GM10266 (cell line): ENCODE data around the gene OR13C9.
"Not testable (repeated sequence)": the region's sequence is repeated elsewhere in the genome, so short reads cannot be mapped to it uniquely, and the experiment has no call there.

Experiments used
- DNase-seq: peaks from one replicate; pipeline ENCODE4 v3.0.0; 2012; ENCODE audit errors: extremely low spot score
- TF ChIP-seq, protein P1 (sequence below): IDR thresholded peaks from 2 replicates; pipeline ENCODE4 v1.5.1; 2012; ENCODE audit warnings: mild to moderate bottlenecking, low read depth; ENCODE audit not compliant: control insufficient read depth, insufficient read depth; ENCODE audit errors: missing control alignments

OR13C9 gene

DNA sequence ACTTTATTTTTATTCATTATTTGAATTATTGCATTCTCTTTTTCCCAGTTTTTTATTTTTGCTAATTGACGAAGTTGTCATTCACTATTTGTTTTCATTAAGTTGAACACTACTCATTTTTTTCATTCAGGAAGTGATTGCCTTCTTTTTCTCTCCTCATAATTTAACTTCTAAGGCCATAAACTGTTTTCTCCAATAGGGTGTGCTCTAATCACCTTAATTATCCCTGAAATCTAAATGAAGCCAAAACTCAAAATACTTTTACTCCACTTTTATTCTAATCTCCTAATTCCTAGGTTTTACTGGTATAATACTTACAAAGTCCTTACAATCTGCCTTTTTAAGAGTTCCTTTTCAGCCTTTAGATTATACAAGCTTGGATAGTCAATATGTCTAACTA lies 9.7 kb downstream of the OR13C9 start:
- DNase-seq: no peak
- TF ChIP-seq, protein P1, sequence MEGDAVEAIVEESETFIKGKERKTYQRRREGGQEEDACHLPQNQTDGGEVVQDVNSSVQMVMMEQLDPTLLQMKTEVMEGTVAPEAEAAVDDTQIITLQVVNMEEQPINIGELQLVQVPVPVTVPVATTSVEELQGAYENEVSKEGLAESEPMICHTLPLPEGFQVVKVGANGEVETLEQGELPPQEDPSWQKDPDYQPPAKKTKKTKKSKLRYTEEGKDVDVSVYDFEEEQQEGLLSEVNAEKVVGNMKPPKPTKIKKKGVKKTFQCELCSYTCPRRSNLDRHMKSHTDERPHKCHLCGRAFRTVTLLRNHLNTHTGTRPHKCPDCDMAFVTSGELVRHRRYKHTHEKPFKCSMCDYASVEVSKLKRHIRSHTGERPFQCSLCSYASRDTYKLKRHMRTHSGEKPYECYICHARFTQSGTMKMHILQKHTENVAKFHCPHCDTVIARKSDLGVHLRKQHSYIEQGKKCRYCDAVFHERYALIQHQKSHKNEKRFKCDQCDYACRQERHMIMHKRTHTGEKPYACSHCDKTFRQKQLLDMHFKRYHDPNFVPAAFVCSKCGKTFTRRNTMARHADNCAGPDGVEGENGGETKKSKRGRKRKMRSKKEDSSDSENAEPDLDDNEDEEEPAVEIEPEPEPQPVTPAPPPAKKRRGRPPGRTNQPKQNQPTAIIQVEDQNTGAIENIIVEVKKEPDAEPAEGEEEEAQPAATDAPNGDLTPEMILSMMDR: no peak

DNA sequence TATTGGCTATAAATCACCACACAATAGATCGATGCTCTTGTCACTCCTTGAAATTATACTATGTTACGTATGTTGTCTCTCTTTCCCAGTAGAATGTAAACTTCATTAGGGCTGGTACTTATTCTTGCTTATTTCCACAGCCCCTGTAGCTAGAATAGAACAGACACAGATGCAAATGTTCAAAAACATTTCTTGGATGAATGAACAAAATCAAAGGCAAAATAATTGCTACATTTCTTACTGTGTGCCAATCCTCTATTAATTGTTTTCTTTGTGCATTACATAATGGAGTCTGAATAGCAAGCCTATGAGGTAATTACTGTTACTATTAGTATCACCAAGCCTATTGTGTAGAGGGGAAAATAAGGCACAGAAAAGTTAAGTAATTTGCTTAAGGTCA lies 11.9 kb downstream of the OR13C9 start:
- no peak for DNase-seq
- TF ChIP-seq, protein P1: no peak

DNA sequence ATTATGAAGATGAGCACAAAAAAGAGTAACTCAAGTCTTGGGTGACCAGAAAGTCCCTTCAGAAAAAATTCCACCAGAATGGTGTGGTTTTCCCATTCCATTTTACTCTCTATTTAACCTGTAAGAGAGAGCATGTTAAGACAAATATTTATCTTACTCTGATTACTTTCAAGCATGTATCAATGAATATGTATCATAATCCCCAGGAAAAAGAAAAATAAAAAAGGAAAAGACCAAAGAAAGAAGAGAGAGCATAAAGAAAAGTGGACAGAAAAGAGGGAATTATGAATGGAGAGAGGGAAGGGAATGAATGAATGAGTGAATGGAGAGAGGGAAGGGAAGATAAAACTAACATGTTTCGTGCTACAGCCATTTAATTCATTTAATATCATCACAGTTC lies 12.5 kb downstream of the OR13C9 start, which contains the start of gene OR13C2:
Gene OR13C2 (minus strand): TSS at position 101 of the 400 bp plus-strand sequence. CDS start 0 bp downstream, at position 101.
- not testable (repeated sequence) for DNase-seq

DNA sequence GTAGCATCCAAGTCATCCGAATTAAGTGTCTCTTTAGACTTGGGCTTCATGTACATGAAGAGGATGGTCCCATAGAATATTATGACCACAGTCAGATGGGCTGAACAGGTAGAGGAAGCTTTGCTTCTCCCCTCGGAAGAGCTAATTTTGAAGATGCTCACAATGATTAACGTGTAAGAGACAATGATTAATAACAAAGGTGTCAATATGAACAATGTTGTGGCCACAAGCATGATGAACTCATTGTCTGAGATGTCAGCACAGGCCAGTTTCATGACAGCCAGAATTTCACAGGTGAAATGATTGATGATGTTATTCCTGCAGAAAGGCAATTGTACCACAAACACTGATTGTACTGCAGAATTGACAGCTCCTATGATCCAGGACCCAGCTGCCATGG lies 13.2 kb downstream of the OR13C9 start:
- no peak for DNase-seq
- TF ChIP-seq, protein P1: no peak

DNA sequence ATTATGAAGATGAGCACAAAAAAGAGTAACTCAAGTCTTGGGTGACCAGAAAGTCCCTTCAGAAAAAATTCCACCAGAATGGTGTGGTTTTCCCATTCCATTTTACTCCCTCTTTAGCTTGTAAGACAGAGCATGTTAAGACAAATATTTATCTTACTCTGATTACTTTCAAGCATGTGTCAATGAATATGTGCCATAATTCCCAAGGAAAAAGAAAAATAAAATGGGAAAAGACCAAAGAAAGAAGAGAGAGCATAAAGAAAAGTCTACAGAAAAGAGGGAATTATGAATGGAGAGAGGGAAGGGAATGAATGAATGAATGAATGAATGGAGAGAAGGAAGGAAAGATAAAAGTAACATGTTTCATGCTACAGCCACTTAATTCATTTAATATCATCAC lies 18.7 kb downstream of the OR13C9 start, which contains the start of gene OR13C5:
Gene OR13C5 (minus strand): TSS at position 101 of the 400 bp plus-strand sequence. CDS start 0 bp downstream, at position 101.
- not testable (repeated sequence) for DNase-seq

DNA sequence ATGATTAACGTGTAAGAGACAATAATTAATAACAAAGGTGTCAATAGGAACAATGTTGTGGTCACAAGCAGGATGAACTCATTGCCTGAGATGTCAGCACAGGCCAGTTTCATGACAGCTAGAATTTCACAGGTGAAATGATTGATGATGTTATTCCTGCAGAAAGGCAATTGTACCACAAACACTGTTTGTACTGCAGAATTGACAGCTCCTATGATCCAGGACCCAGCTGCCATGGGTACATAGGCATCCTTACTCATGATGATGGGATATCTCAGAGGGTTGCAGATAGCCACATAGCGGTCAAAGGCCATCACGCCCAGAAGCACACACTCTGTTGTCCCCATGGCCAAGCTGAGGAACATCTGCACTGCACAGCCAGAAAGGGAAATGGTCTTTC lies 19.3 kb downstream of the OR13C9 start:
- DNase-seq: not testable (repeated sequence)

DNA sequence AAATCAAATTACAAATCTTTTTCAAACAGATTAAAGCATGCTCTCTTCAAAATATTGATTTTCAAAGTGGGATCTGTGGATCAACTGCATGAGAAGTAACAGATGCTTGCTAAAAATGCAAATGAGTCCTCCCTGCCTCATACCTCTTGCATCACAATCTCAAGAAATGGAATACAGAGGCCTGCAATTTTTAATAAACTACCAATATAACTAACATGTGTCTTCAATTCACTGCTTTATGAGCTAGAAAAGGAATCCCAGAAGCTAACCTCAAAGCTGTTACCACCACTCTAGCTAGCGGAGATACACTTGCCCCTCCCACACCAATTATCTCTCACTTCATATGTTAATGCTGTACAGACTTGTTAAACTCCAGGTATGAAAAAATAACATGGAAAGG lies 28.4 kb downstream of the OR13C9 start:
- TF ChIP-seq, protein P1: no peak
- no peak for DNase-seq

DNA sequence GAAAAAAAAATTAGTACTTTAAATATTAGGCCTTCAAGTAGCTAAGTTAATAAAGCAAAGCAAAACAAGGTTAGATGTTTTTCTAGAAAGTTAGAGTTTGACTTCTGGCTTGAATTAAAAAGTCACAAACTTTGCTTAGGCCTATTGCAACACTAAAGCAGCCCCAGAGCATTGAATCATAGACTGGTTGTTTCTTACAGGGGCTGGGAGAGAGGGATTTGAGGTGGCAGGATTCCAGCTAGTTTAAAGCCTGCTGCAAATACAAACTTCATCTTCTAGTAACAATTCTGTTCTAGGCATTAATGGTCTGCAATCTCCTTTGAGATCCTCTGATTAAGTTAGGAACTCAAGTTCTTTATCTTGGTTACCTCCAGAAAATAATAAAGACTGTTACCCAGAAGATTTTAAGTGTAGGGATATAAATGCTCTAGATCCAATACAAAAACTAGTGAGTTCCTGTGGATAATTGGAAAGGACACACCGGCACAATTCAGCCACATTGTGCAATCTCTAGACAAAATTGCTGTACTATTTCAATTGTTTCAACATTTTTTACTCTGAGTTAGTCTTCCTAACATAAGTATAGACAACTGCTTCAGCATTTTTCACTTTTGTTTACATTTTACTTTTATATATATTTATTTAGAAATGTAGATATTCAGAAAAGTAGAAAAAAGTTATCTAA lies 31.4 kb downstream of the OR13C9 start:
- DNase-seq: no peak
- TF ChIP-seq, protein P1: no peak

DNA sequence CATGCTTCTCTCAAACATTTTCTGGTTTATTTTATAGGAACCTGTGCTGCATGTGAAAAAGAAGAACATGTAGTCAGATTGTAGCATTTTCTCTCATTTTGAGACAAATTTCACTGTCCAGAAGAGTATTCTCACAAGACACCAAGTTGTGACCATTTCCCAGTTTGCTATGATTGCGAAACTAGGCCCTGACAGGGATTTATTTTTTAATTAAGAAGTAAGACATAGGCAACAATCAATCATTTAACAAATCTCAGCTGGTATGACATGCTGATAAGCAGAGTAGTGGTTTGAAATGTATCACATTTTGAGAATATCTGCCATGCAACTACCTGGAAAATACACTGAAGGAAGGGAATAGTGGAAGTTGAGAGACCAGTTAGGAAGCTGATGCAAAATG lies 37.4 kb downstream of the OR13C9 start:
- TF ChIP-seq, protein P1: no peak

More for the DNA sequence above, 37.4 kb downstream of the OR13C9 start:
- DNase-seq: no peak
